Lower lobe of right lung (tissue), 2 donors: ENCODE results near the gene KRTAP9-4. TPM values are rescaled to one million over a fixed set of nuclear protein-coding genes. Genes with fewer than 3 reads are reported as not detected.
"Not testable (repeated sequence)": the region's sequence is repeated elsewhere in the genome, so short reads cannot be mapped to it uniquely, and the experiment has no call there.

Source experiments
- ATAC-seq, 2 donors: fragments of 200-7000 bp; cut with Tn5 transposase; one replicate each; pipeline ENCODE4 v1.9.1; 2020 to 2022; ENCODE audit warnings: mild to moderate bottlenecking in 2 of 2, moderate library complexity in 2 of 2
- DNase-seq: peaks from one replicate; pipeline ENCODE4 v3.0.0-alpha.2; 2020
- H3K27ac ChIP-seq: fragments of 200-600 bp; one replicate; pipeline ENCODE4 v1.8.0; 2022
- H3K27me3 ChIP-seq: fragments of 200-600 bp; one replicate; pipeline ENCODE4 v1.8.0; 2022; ENCODE audit warnings: low read depth
- H3K36me3 ChIP-seq: fragments of 200-600 bp; one replicate; pipeline ENCODE4 v1.8.0; 2022; ENCODE audit warnings: mild to moderate bottlenecking
- H3K4me1 ChIP-seq: fragments of 200-600 bp; one replicate; pipeline ENCODE4 v1.8.0; 2022
- H3K4me3 ChIP-seq: fragments of 200-600 bp; one replicate; pipeline ENCODE4 v1.8.0; 2022; ENCODE audit warnings: mild to moderate bottlenecking
- H3K9me3 ChIP-seq: fragments of 200-600 bp; one replicate; pipeline ENCODE4 v1.8.0; 2022
- CTCF ChIP-seq: fragments of 200-600 bp; IDR thresholded peaks from one replicate; pipeline ENCODE4 v1.8.0; 2022; ENCODE audit warnings: antibody characterized with exemption, mild to moderate bottlenecking
- intact Hi-C: fragments of 100-400 bp; cut with DNase I; formaldehyde crosslinking; loops from one replicate; pipeline ENCODE4 v1.11.0; 2022
- total RNA-seq: library from RNA; stranded (reverse); fragmentation: NEBNext Ultra II Directional; extraction: Animal tissue kit (Norgen Biotek cat#: 25700); gene quantifications from one replicate; pipeline ENCODE4 v1.2.1, GENCODE V29; 2021
- donor health status: DM: no; HTN: yes; CAD: no; lungs with severe emphysema.

The KRTAP9-4 gene
- total RNA-seq, 1 donor from 2014 or later: not detected

- no peak for TF ChIP-seq CTCF
- ATAC-seq: no peak
- intact Hi-C loops: no loop called here
These were observed 19.4 kb upstream of the KRTAP9-4 start for GRCh38 chr17:41230094-41230493.

GRCh38 chr17:41231731-41232130 is 17.8 kb upstream of the KRTAP9-4 start:
- no peak overlapping the region for H3K27ac ChIP-seq
- H3K9me3 ChIP-seq: no peaks in the 10 kb centered on the region
- no peak overlapping the region for H3K4me3 ChIP-seq
- intact Hi-C loops: no loop called here
- no peak for TF ChIP-seq CTCF
- DNase-seq (no peak), ATAC-seq (no peak)
- H3K36me3 ChIP-seq: no peaks in the 10 kb centered on the region
- H3K4me1 ChIP-seq: no peaks in the 10 kb centered on the region
- peaks cover 16% of the 10 kb centered on the region for H3K27me3 ChIP-seq

More at GRCh38 chr17:41230094-41230493, 19.4 kb upstream of the KRTAP9-4 start:
- H3K4me3 ChIP-seq: no peak overlapping the region
- H3K27ac ChIP-seq: no peak overlapping the region
- no peaks in the 10 kb centered on the region for H3K36me3 ChIP-seq
- no peak for DNase-seq
- no peaks in the 10 kb centered on the region for H3K9me3 ChIP-seq
- H3K27me3 ChIP-seq: peaks cover 16% of the 10 kb centered on the region
- no peaks in the 10 kb centered on the region for H3K4me1 ChIP-seq

GRCh38 chr17:41232399-41233105 is 16.9 kb upstream of the KRTAP9-4 start, which contains the start of gene KRTAP9-3:
KRTAP9-3 (plus strand) TSS chr17:41232449; CDS start chr17:41232502, 53 bp downstream.
- H3K27ac ChIP-seq, DNase-seq, H3K4me3 ChIP-seq, ATAC-seq, H3K4me1 ChIP-seq, H3K9me3 ChIP-seq, intact Hi-C loops, H3K36me3 ChIP-seq: not testable (repeated sequence)
- peaks cover 16% of the 10 kb centered on the region for H3K27me3 ChIP-seq

GRCh38 chr17:41237116-41237515 is 12.4 kb upstream of the KRTAP9-4 start:
- intact Hi-C loops, H3K4me1 ChIP-seq: not testable (repeated sequence)

GRCh38 chr17:41237949-41238437 is 11.5 kb upstream of the KRTAP9-4 start, which contains the start of gene KRTAP9-8:
KRTAP9-8 (plus strand) TSS chr17:41237999; CDS start chr17:41238052, 53 bp downstream.
- H3K9me3 ChIP-seq, intact Hi-C loops, ATAC-seq, H3K4me3 ChIP-seq, H3K27ac ChIP-seq, H3K36me3 ChIP-seq, H3K4me1 ChIP-seq, H3K27me3 ChIP-seq, DNase-seq: not testable (repeated sequence)

More at GRCh38 chr17:41237116-41237515, 12.4 kb upstream of the KRTAP9-4 start:
- H3K27ac ChIP-seq, H3K4me3 ChIP-seq, ATAC-seq, H3K36me3 ChIP-seq, H3K27me3 ChIP-seq, DNase-seq, H3K9me3 ChIP-seq: not testable (repeated sequence)

- ATAC-seq, H3K4me1 ChIP-seq, DNase-seq, intact Hi-C loops, H3K27ac ChIP-seq, H3K27me3 ChIP-seq, H3K9me3 ChIP-seq, H3K4me3 ChIP-seq, H3K36me3 ChIP-seq: not testable (repeated sequence)
These were observed 2.3 kb upstream of the KRTAP9-4 start for GRCh38 chr17:41246995-41247787.

- Histone ChIP-seq H3K27ac (no peak overlapping the region), H3K4me3 (no peak overlapping the region), H3K27me3 (no peaks in the 10 kb centered on the region), H3K4me1 (no peaks in the 10 kb centered on the region), H3K36me3 (no peaks in the 10 kb centered on the region), H3K9me3 (no peaks in the 10 kb centered on the region)
- no peak for ATAC-seq
- DNase-seq: no peak
- TF ChIP-seq CTCF: no peak
- intact Hi-C loops: no loop called here
These were observed 1.8 kb downstream of the KRTAP9-4 start for GRCh38 chr17:41251261-41251660.
